Cerebellar nuclear complex (tissue), 1 donor: Measurements from ENCODE around the gene ADPRS.

Experiments
- DNase-seq, 2 experiments: peaks; one replicate each; lab custom pipeline; 2025; lab: John Stamatoyannopoulos, UW

ADPRS gene

DNA sequence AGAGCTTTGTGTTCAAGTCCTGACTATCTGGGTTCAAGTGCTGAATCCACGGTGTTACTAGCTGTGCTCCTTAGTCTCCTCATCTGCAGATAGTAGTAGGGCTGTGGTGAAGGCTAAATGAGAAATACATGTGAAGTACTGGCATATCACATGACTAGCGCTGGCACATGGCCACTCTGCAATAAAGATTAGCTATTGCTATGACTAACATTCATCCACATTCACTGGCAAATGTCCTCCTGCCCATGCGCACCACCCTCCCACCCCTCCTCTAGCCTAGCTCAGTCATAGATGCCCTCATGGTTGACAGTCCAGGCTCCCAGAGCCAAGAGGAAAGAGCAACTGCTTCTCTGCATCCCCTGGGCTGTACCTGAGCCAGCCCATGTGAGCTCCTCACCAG, 44.8 kb downstream of the ADPRS start:
- no peak for DNase-seq

DNA sequence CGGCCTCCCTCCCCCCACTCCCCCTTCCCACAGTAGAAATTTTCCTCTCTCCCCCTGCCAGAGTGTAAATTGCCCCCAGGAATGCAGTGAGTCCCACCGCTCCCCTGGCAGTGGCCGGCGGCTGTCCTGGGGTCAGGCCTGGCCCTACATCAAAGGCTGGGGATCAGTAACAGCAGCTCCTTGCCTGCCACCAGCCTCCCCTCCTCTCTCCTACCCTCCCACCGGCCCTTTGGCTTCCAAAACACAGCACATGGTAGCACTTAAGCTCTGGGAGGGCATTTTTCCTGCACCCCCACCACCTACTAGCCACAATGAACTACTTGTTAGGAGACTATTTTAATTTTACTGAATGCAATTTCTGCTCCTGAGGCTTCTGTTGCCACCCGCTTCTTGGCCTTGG, 45.3 kb downstream of the ADPRS start:
- DNase-seq, result no peak

DNA sequence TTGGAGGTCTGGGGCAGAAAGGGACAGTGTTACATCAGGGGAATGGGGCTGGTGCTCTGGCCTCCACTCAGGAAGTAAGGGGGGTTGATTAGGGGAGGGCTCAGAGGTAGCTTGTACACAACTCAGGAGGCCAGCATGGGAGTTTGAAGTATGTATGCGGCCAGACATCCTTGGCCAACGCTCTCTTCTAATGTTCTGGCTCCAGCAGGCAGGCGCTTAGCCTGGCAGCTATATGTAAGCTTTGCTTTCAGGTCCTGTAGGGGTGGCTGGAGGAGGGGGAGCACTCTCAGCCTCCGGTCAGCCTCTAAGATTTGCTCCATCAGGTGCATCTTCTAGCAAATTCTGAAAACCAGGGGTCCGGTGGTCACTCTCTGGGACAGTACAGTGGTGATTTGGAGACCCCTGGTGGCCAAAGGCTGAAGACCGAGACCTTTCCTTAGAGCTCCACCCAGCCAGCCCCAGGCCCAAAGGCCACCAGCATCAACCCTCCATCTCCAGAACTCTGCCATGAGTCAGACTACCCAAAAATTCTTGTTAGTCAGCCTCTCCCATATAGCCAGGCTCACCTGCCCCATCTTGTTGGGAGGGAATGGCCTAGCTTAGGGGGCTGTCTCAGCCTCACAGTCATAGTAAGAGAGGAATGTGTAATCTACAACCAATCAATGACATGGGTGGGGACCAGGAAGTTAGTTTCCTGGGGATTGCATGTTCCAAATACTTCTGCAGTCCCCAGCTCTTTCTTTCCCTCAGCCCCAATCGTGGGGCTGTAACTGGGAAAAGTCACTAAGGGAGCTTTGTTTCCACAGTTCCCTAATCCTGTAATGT, 46.0 kb downstream of the ADPRS start:
- no peak for DNase-seq

DNA sequence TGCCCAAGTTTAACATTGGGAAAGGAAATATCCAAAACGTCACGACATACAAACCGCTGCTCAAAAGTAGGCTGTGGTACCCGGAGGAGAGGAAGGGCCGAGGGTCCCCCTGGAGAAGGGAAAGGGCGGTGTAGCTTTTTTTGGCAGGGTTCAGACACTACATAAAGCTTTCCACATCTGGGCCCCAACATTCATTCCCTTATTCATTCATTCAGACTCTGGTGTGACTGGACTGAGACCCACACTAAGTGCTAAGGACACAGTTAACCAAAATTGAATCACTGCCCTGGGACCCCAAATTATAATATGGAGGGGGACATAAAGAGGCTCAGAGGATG, 46.6 kb downstream of the ADPRS start:
- no peak for DNase-seq

DNA sequence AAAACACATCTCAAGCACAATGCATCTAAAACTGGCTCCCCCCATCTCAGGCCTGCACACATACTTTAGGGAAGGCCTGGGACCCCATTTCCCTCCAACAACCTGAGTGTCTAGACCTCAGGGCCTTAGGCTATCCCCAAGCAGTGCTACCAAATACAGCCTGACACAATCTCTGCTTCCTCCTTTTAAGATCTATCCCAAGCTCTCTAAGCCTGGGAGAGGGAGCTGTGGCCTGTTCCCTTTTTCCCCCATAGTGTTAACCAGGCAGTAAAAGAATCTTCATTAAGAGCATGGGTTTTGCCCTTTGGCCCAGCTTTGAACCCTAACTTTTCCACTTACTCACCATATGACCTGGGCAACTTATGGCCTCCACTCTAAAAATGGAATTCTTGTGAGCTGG, 47.1 kb downstream of the ADPRS start:
- DNase-seq, result no peak

DNA sequence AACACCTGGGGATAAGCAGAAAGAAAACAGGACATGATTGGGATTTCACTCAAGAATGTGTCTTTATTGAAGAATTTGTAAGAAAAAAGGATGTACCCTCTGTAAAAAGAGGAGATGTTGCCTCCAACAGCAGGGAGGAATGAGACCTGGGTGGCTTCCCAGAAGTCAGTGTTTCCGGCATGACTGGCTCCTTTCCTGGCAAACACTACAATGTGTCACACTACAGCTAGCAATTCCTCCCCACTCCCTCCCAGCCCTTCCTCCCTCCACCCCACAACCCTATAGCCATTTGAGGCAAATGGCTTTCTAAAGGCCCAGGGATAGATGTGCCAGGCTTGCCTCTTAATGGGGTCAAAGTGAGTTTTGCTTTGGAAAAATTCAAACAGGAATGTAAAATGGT, 47.8 kb downstream of the ADPRS start:
- no peak for DNase-seq

DNA sequence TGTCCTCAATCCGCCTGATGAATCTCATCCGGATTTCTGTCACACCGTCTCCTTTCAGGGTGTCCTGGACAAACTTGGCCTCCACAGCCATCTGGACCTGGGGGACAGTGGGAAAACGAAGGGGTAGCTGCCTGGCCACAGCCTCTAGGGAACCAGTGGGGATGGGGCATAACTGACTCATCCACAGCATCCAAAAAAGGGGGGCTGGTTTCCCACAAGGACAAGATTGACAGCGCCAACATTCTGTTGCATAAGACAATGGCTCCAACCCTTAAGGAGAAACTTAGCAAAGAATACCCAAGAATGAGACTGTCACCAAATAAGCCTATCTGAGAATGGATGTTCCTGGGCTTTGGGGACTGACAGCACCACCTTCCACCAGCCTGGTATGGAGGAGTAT, 48.5 kb downstream of the ADPRS start:
- no peak for DNase-seq

DNA sequence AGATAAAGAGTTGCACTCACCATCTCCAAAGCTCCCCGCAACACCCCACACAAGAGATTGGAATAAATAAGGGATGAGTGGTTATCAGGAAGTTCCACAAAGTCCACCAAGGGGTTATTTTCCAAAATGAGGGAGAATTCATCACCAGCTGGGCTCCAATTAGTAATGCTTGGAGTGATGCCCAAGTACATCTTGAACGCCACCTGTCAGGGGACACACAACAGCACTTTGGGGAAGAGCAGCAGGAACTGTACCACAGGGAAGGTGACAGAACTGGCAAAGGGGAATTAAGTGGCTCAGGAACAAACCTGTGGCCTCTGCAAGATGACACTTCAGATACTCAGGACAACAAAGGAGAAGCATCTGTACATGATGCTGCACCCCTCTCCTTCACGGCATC, 49.1 kb downstream of the ADPRS start:
- peak; percentile 34 to 41 for DNase-seq

DNA sequence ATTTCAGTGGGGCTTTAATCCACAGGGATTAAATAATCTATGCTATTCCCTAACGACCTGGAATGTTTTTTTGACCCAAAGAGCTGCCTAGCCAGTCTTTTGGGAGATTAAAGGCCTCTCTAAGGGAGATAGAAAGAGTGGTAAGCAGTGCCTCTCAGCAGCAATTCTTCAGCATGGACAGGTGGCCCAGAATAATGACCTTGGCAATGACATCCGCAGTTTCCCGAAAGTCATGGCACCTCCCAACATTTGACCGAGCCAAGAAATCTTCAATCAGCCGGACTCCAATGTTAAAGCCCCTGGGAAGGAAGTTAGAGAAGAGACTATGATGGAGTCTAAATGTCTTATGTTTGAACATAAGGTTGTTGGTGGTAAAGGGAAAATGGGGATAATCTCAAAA, 50.8 kb downstream of the ADPRS start:
- no peak for DNase-seq

DNA sequence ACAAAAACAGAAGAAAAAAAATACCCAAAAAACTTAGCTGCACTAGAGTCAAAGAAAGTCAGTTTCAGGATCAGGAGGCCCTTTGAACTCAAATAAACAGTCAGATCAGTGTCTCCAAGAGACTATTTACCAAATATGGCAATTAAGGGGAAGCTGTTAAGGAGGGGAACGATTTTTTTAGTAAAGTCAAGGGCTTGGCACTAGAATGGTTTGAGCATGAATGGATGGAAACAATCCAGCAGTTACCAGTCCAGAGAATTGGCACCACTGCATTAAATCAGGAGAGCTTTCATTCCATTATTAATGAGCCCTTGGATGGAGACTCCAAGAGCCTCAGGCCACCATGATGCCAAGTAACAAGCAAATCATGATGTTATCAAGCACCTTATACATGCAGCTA, 53.4 kb downstream of the ADPRS start:
- DNase-seq, result no peak

DNA sequence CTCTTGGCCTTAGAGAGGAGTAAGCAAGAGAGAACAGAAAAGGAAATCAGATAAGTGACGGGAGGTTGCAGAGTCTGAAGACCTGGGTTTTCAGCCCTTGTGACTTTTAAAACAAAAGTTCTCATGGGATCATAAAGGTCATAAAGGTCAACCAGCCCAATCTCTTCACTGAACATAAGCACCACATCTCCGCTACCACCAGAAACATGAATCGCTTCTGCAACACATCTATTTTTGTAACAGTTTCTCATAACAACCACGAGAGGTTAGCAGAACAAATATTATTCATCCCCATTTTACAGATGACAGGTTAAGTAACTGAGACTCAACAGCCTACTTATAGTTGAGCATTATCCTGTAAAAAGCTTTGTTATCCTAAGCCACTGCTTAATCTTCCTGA, 54.7 kb downstream of the ADPRS start:
- DNase-seq, result no peak
